Measurements from ENCODE around the gene GJB4.
"Not testable (repeated sequence)": the region's sequence is repeated elsewhere in the genome, so short reads cannot be mapped to it uniquely, and the experiment has no call there.

The GJB4 gene

GRCh38 chr1:34759503-34760357 lies at the start of gene GJB4:
Gene GJB4 (plus strand): TSS chr1:34759740. CDS start chr1:34761255, 1,515 bp downstream.
- no peak for DNase-seq

DNA sequence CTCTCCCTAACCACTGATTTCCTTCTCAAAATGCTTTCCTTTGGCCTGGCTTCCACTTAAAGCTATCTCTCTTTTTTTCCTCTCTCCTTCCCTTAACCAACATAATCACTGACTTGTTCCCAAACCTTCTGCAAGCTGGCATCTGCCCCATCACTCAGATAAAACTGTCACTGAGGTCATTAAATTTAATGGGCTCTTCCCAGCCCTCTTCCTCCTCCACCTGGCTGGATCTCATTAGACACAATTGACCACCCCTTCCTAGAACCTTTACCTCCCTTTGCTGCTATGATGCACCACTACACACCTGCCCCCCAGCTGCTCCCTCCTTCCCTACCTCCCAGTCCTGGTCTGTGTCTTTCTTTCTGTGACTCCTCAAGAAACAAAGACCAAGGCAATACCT lies 48.7 kb upstream of the GJB4 start:
- no peak for DNase-seq

GRCh38 chr1:34711485-34711884 lies 48.1 kb upstream of the GJB4 start:
- no peak for DNase-seq

DNA sequence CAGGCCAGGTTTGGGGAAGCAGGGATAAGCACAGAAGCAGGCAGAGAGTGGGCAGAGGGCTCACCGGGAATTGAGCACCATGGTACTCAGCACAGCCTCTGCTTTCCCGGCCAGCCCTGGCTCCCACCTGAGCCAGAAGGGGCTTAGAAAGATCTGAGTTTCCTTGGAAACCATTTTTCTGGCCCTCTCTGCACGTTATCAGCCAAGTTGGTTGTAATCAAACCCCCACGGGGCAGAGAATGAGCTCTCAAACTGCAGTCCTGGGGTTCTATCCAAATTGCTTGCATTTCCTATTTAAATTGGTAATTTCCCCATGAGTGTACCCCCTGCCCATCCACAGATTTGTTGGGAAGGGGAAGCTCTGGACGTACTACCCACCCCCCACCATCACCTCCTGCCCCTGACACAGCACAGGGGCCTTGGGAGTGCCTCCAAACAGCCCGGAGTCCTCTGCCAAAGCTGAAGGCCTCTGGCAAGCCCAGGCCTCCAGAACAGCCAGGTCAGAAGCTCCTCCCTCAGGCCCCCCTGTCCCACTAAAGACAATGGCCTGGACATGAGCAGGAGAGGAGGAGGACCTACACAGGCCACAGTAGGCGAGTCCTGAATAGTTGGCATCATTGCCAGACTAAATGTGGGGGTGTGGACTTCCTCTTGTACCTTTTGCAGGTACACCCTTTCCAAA lies 47.4 kb upstream of the GJB4 start:
- no peak for DNase-seq

DNA sequence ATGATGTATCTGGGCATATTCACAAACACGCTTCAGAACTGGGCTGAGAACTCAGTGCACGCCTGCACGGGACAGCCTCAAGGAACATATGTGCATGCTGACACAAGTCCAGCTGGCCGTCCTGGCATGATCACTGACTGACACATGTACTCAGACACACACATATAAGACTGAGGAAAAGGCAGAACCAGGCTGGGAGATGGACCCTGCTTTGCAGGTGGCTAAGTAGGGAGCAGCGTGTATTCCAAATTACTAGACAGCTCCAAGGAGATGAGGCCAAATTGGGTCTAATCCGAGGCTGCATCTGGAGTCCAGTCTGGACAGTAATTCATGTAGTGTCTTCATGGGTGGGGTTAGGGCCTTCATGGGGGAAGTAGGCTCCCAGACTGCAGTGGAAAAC lies 46.1 kb upstream of the GJB4 start:
- DNase-seq, result no peak

DNA sequence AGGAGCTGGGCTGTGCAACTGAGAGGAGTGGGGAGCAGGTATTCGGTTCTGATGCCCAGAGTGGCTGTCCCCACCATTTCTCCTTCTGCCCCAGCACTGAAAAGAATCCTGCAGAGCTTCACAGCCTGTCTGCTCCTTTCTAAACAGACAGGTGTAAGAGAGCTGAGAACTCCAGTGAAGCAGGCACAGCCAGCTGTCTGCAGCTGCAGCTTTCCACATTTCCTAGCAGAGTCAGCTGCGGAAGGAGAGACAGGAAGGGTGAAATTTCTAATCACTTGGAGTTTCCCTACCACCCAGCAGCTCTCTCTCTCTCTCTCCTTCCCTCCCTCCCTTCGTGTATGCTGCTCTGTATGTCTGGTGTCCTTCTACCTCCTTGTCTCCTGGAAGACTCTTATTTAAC lies 45.2 kb upstream of the GJB4 start:
- DNase-seq, result no peak

DNA sequence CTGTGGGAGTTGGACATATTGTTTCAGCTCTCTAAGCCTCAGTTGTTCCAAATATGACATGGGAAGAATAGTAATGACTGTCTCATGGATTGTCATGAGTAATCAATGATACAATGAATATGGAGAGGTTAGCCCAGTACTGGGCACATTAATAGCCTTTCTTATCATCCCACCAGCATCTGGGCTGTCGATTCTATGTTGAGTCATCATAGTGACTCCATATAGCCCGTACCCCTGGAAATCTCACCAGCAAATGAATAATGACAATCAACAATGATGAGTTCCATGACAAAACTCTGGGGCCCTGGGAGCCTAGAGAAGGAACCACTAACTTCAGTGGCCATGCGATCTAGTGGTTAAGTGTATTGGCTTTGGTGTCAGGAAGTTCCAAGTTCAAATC lies 44.4 kb upstream of the GJB4 start:
- no peak for DNase-seq

- DNase-seq, result no peak
Measured at GRCh38 chr1:34721241-34721640, 38.3 kb upstream of the GJB4 start.

GRCh38 chr1:34721646-34722355 lies 37.7 kb upstream of the GJB4 start:
- DNase-seq, result no peak

DNA sequence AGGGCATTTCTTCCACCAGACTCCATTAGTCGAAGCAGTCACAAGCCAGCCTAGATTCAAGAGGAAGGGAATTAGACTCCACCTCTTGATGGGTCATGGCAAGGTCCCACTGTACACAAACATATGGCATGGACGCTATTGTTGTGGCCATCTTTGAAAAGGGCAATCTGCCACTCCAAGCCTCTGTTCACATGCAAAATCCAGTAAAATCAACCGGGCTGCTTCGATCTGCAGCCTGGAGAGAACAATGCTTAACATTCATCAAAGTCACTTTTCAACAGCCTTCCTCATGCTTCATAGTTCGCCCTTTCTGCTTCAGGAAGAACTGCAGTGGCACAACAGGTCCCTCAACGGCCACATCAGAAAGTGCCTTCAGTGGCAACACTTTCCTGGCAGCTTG lies 32.7 kb upstream of the GJB4 start:
- no peak for DNase-seq

DNA sequence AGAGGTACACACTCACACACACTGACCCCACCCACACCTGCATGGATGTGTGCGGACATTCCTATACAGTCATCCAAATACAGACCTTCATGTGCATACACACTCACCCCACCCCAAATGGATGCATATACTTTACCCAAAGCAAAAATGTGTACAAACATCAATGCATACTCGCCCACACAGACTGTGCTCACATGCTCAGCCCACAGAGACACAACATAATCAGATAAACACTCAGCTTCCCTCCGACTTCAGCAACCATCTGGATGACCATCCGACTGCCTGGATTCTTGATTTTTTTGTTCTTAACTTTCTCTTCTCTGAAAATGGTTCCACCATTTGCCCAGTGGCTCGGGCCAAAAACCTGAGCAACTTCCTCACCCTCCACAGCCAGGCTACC lies 29.1 kb upstream of the GJB4 start:
- no peak for DNase-seq

- DNase-seq, result not testable (repeated sequence)
Measured at GRCh38 chr1:34732831-34733230, 26.7 kb upstream of the GJB4 start.

DNA sequence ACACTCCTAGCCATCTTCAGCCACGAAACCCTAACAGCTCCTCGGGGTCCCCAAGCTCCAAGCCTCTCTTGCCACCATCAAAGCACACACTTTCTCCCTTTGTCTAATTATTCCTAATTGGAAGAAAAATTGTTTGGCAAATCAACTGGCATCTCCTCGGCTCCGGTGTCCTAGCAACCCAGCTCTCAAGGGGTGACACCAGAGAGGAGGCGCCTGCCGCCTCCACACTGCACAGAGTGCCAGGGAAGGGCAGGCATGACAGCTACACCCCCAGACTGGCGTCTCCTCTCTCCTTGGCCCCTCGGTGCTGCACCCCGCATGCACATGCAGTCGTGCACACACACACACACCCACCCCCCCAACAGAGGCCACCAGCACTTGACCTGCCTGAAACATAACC lies 22.8 kb upstream of the GJB4 start:
- DNase-seq, result no peak

GRCh38 chr1:34737236-34737635 lies 22.3 kb upstream of the GJB4 start:
- not testable (repeated sequence) for DNase-seq

DNA sequence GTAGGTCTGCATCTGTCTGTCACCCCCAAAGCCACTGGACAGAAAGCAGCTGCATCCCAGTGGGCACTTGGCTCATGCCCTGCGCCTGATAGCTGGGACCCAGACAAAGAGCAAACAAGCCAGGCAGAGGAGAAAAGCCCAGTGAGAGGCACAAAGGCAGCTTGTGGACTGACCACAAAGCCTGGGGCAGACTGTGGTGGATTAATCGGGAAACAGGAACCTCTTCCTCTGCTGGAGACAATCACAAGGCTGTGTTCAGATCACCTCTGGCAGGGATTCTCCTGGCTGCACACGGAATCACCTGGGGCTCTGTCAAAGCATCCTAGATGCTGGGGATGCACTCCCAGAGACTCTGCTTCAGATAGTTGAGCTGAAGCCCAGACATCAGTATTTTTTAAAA lies 19.9 kb upstream of the GJB4 start:
- no peak for DNase-seq

- no peak for DNase-seq
Measured at GRCh38 chr1:34740161-34740868, 19.2 kb upstream of the GJB4 start.

DNA sequence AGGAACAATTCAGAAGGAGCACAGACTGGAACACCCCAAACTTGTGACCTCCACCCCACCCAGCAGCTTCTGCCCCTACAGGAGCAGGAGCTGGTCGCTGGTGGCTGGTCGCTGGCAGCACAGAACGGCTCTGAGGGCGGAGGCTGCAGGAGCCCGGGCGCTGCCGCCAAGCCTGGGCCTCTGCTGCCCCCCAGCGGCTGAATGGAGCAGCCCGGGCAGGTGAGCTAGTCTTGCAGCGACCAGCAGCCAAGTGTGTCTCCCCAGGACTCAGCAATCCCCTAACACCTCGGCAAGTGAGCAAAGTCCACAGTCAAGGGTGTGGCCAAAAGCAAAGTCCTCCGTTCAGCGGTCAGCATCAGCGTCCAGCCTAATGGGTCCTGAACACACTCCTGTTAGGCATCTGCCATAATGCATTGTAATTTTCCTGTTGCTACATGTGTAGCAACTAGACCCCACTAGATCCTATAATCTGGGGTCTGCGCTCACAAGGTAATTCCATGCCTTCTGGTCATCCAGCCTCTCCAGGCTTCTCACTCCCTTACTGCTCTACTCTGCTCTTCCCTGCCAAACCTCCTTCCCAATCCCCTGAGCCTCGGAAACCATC lies 16.8 kb upstream of the GJB4 start:
- no peak for DNase-seq

- no peak for DNase-seq
Measured at GRCh38 chr1:34743775-34744174, 15.8 kb upstream of the GJB4 start.

GRCh38 chr1:34744851-34745250 lies 14.7 kb upstream of the GJB4 start:
- DNase-seq, result no peak

DNA sequence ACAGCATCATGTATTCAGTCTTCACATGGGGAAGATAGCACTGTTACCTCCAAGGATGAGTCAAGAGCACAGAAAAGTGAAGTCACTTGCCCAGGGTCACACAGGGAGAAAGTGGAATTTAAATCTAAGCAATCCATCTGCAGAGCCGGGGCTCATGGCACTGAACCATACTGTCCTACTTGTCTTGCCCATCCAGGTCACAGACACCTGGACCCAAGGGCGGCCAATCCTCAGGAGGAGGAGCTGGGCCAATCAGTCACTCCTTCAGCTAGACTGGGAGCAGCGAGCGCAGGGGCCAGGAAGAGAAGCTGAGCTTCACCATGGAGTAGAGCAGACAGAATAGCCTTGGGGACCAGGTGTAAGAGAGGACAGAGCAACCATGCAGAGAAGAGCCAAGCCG lies 13.9 kb upstream of the GJB4 start:
- DNase-seq, result no peak

DNA sequence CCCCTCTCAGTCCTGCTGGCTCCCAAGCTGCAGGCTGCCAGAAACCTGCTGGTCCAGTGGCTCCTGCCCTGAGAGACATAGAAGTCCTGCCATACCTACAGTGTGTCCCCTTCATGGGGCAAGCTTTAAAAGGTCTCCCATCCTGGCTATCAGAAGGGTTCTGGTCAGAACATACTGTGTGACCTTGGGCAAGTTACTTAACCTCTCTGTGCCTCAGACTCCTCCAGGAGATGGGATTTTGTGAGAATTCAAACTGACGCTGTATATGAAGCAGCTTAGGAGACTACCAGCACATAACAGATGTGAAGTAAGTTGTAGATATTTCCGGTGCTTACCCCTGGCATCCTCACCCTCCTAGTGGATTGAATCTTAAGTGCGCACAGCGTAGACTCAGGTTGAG lies 13.4 kb upstream of the GJB4 start:
- no peak for DNase-seq

DNA sequence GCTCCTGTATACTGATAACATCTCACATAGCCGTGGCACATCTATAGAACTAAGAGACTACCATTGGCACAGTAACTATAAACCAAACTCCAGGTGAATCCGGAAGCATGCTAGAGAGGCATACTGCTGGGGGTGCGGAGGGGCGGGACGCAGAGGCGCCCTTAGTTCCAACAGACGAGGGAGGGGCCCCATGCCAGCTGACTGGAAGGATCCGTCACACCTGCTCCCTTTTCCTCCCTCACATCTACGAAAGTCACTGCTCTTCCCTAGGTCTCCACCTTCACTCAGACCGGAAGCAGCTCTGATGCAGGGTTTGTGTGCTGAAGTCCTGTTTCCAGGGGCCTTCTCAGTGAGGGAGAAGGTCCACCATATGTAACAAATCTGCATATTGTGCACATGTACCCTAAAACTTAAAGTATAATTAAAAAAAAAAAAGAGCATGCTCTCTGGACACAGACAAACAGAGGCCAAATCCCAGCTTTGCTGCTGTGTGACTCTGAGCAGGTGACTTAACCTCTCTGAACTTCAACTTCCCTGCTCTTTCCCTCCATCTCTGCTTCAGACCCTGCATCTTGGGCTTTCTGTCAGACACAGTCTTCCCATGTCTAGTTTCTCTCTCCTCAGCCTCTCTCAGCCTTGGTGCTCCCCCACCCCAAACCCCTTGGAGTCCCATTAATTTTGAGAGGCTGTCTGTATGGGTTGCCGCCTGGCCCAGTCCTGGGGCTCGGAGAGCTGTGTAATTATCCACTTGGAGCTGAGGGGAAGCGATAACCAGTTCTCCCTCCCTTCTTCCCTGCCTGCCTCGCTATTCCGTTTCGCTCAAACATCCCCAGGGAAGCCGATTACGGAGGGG lies 12.5 kb upstream of the GJB4 start:
- no peak for DNase-seq
